PC-9 (cell line): ENCODE results near the gene TNIK. TPM values are rescaled to one million over a fixed set of nuclear protein-coding genes. Genes with fewer than 3 reads are reported as not detected.

ENCODE experiments used
- BruUV-seq: library from RNA; stranded (reverse); fragments of 400-500 nt; replicated peaks from 2 replicates; lab custom pipeline; 2021; lab: Mats Ljungman, UMichigan
- CTCF ChIA-PET: fragments of 300-600 bp; sonication (Branson Sonifier 250); formaldehyde crosslinking; loops from one replicate; lab custom pipeline; 2022; ENCODE audit warnings: antibody characterized with exemption; lab: Charles Lee
- POLR2A ChIA-PET: fragments of 300-600 bp; sonication (Branson Sonifier 250); formaldehyde crosslinking; loops from one replicate; lab custom pipeline; 2022; ENCODE audit warnings: antibody characterized with exemption; ENCODE audit not compliant: unreplicated experiment; lab: Charles Lee
- DNase-seq, 2 experiments: peaks; one replicate each; pipeline versions ENCODE4 v3.0.0 to v3.0.0-alpha.2; 2015 to 2022; ENCODE audit warnings: mixed read lengths in 1 of 2
- H2AFZ ChIP-seq: fragments of 200-600 bp; sonication (generic); 2 replicates; pipeline ENCODE4 v1.8.1; 2017; ENCODE audit warnings: antibody characterized with exemption
- H3F3A ChIP-seq: fragments of 200-600 bp; sonication (generic); 2 replicates; pipeline ENCODE4 v1.8.1; 2017; ENCODE audit warnings: antibody characterized with exemption, mild to moderate bottlenecking, low read depth; ENCODE audit not compliant: insufficient read depth
- H3K27ac ChIP-seq: fragments of 200-600 bp; sonication (generic); 2 replicates; pipeline ENCODE4 v1.6.1; 2016; ENCODE audit warnings: mixed run types
- H3K27me3 ChIP-seq: fragments of 200-600 bp; sonication (generic); 2 replicates; pipeline ENCODE4 v1.6.1; 2016; ENCODE audit warnings: low read depth, mixed run types; ENCODE audit not compliant: insufficient read depth
- H3K36me3 ChIP-seq: fragments of 200-600 bp; sonication (generic); 2 replicates; pipeline ENCODE4 v1.6.1; 2016; ENCODE audit warnings: low read depth, mixed run types
- H3K4me1 ChIP-seq: fragments of 200-600 bp; sonication (generic); replicated peaks from 2 replicates; pipeline ENCODE4 v1.6.1; 2016; ENCODE audit warnings: mixed run types; ENCODE audit not compliant: insufficient read depth
- H3K4me2 ChIP-seq: fragments of 200-600 bp; sonication (generic); 2 replicates; pipeline ENCODE4 v1.6.1; 2017; ENCODE audit warnings: mixed run types
- H3K4me3 ChIP-seq: fragments of 200-600 bp; sonication (generic); 2 replicates; pipeline ENCODE4 v1.6.1; 2016; ENCODE audit warnings: mixed run types
- H3K79me2 ChIP-seq: fragments of 200-600 bp; sonication (generic); 2 replicates; pipeline ENCODE4 v1.6.1; 2017; ENCODE audit warnings: low read depth, mixed run types
- H3K9me2 ChIP-seq: fragments of 200-600 bp; sonication (generic); 2 replicates; pipeline ENCODE4 v1.8.1; 2017; ENCODE audit warnings: mild to moderate bottlenecking; ENCODE audit not compliant: insufficient read depth
- H3K9me3 ChIP-seq: fragments of 200-600 bp; sonication (generic); 2 replicates; pipeline ENCODE4 v1.8.1; 2016; ENCODE audit warnings: low read depth; ENCODE audit not compliant: insufficient read depth
- H4K20me1 ChIP-seq: fragments of 200-600 bp; sonication (generic); 2 replicates; pipeline ENCODE4 v1.8.1; 2017; ENCODE audit not compliant: insufficient read depth
- EZH2 ChIP-seq: fragments of 200-600 bp; sonication (generic); IDR thresholded peaks from 2 replicates; pipeline ENCODE4 v1.8.0; 2017; ENCODE audit warnings: antibody characterized with exemption, low read depth
- intact Hi-C: fragments of 100-400 bp; cut with micrococcal nuclease; formaldehyde crosslinking; loops from one replicate; pipeline ENCODE4 v1.10.0; 2022; ENCODE audit not compliant: unreplicated experiment
- total RNA-seq: library from RNA; stranded (reverse); gene quantifications from 2 replicates; pipeline ENCODE4 v1.2.3, GENCODE V29; 2021
- TF ChIP-seq, protein P1 (sequence below): fragments of 200-600 bp; sonication (generic); conservative IDR thresholded peaks from 2 replicates; pipeline ENCODE4 v1.6.1; 2017; ENCODE audit warnings: mixed run types, antibody characterized with exemption, mild to moderate bottlenecking, moderate library complexity

Gene TNIK
- total RNA-seq, 1 experiment from 2014 or later: 30.7 TPM

DNA sequence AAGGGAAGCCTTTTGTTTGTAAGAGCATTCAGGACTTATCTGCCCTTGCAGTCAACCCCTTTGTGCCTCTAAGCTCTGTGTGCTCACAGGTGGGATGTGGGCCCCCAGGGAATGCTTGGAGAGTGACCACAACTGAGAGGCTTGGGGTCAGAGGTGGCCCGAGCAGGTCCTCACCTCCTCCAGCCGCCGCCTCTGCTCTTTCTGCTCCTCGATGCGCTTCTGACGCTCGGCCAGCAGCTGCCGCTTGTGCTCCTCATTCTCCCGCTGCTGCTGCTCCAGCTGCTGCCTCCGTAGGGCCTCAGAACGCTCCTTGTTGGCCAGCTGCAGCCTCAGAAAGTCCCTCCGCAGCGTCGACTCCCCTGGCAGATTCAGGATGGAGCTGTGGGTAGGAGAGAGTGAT, 302.9 kb downstream of the TNIK start:
- CTCF ChIA-PET: interaction anchor here (0.6 to 2.4 kb wide), 4 partner anchors 101 to 653 kb away, joined by 3 to 8 read pairs (median 3); partner anchors contain the start of gene PLD1
- TF ChIP-seq, protein P1, sequence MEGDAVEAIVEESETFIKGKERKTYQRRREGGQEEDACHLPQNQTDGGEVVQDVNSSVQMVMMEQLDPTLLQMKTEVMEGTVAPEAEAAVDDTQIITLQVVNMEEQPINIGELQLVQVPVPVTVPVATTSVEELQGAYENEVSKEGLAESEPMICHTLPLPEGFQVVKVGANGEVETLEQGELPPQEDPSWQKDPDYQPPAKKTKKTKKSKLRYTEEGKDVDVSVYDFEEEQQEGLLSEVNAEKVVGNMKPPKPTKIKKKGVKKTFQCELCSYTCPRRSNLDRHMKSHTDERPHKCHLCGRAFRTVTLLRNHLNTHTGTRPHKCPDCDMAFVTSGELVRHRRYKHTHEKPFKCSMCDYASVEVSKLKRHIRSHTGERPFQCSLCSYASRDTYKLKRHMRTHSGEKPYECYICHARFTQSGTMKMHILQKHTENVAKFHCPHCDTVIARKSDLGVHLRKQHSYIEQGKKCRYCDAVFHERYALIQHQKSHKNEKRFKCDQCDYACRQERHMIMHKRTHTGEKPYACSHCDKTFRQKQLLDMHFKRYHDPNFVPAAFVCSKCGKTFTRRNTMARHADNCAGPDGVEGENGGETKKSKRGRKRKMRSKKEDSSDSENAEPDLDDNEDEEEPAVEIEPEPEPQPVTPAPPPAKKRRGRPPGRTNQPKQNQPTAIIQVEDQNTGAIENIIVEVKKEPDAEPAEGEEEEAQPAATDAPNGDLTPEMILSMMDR: peak; percentile 43; the same call in 1 of the 2 replicates
- no peak for TF ChIP-seq EZH2

DNA sequence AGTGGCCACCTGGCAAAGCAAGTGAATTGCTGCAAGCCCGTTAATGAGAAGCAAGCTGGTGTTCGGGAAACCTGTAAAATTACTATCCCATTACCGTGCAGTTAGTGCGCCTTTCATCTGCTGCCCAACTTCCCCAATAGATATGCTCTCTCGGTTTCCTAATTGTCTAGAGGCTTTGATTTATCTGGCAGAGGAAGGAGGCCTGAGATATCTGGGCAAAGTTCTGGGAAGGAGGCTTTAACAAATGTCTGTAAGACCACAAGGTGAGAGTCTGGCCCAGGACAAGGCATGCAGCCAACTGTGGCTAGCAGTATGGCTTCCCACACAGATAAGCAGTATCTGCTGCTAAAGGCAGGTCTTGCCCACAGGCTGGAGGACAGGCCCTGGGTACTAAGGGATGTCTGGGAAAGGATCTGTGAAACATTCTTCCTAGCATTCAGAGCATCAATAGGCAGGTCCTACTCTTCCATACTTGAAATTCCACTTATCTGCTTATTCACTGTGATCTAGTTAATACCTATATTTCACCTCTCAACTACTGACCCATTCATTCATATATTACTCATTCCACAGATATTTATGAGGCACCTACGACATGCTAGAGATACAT, 303.7 kb downstream of the TNIK start:
- Histone ChIP-seq H3F3A (peaks cover 52% of the 10 kb centered on the region), H3K27me3 (no peaks in the 10 kb centered on the region), H3K4me3 (peak overlapping the region; percentile 17; the same call in 1 of the 2 replicates), H3K79me2 (no peaks in the 10 kb centered on the region), H2AFZ (peak overlapping the region; percentile 72; the same call in 1 of the 2 replicates), H3K4me2 (peak overlapping the region; percentile 74), H3K27ac (peak overlapping the region; percentile 93), H3K36me3 (peaks cover 25% of the 10 kb centered on the region), H4K20me1 (no peaks in the 10 kb centered on the region), H3K9me3 (peaks cover 6% of the 10 kb centered on the region; the same call in 1 of the 2 replicates), H3K4me1 (peaks cover 53% of the 10 kb centered on the region), H3K9me2 (no peaks in the 10 kb centered on the region)
- ChIA-PET CTCF (interaction anchor here (0.6 to 2.4 kb wide), 3 partner anchors 195 to 654 kb away, joined by 3 to 8 read pairs (median 3); partner anchors contain the start of gene PLD1), POLR2A (interaction anchor here (0.6 to 0.8 kb wide), 5 partner anchors 101 to 836 kb away, joined by 3 to 14 read pairs (median 5); partner anchors contain the start of gene RPL22L1)
- BruUV-seq: TSS peak; percentile 88
- TF ChIP-seq, protein P1: no peak
- no peak for TF ChIP-seq EZH2
- intact Hi-C loops: loop anchor here (1.0 to 5.0 kb wide), 9 partner anchors 36 to 676 kb away; partner anchors contain the start of gene TNIK
- DNase-seq: peak; percentile 84 to 100

More for the DNA sequence above, 302.9 kb downstream of the TNIK start:
- Histone ChIP-seq H3K9me3 (peaks cover 6% of the 10 kb centered on the region; the same call in 1 of the 2 replicates), H3K79me2 (no peaks in the 10 kb centered on the region), H3K9me2 (no peaks in the 10 kb centered on the region), H3K4me3 (peak overlapping the region; percentile 17; the same call in 1 of the 2 replicates), H2AFZ (peak overlapping the region; percentile 72), H4K20me1 (no peaks in the 10 kb centered on the region), H3F3A (peaks cover 52% of the 10 kb centered on the region), H3K4me2 (peak overlapping the region; percentile 74), H3K27me3 (no peaks in the 10 kb centered on the region), H3K4me1 (peaks cover 53% of the 10 kb centered on the region), H3K36me3 (peaks cover 25% of the 10 kb centered on the region), H3K27ac (peak overlapping the region; percentile 93)
- peak in 1 of 2 experiments; percentile 77 for DNase-seq
- TSS peak; percentile 96 for BruUV-seq
- intact Hi-C loops: loop anchor here (1.0 to 5.0 kb wide), 7 partner anchors 48 to 675 kb away; partner anchors contain the start of gene TNIK
- POLR2A ChIA-PET: interaction anchor here (0.6 to 0.8 kb wide), 2 partner anchors 102 to 652 kb away, joined by 5 to 14 read pairs; no protein-coding TSS in a partner anchor

DNA sequence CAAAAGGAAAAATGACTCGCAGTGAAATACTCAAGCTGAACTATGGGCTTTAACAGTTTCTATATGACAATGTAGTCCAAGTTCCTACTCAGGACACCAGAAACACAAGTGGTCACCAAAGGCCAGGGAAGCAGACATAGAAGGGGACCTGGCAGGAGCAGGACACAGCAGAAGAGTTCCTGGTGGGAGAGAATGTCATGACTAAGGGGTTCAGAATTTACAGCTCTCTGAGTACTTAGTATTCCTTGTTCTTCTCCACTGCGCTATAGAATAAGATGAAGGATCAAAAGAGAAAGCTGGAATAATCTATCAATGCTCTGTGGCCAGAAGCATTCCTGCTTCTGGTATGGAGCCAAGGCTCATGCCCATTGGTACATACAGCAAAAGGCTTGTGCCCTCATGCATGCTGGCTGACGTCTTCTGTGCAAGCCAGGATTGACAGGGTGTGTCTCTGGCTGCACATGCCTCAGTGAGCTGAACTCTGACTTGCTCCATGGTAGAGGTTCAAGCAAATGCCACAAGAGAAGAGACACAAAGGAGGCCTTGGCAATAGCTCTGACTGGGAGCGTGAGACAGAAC, 305.0 kb downstream of the TNIK start:
- TF ChIP-seq, protein P1: no peak
- TF ChIP-seq EZH2: no peak
- H2AFZ ChIP-seq: no peak overlapping the region
- H3K4me2 ChIP-seq: peak overlapping the region; percentile 74
- no peaks in the 10 kb centered on the region for H3K9me3 ChIP-seq
- no TSS peak for BruUV-seq
- intact Hi-C loops: loop anchor here (5.0 kb wide), 2 partner anchors 193 to 677 kb away; no protein-coding TSS in a partner anchor
- H3K4me3 ChIP-seq: no peak overlapping the region
- CTCF ChIA-PET: no interaction called here
- H3K4me1 ChIP-seq: peaks cover 53% of the 10 kb centered on the region
- no peaks in the 10 kb centered on the region for H4K20me1 ChIP-seq
- H3K27ac ChIP-seq: peak overlapping the region; percentile 93
- peak in 1 of 2 experiments; percentile 11 for DNase-seq
- H3K9me2 ChIP-seq: no peaks in the 10 kb centered on the region
- peaks cover 17% of the 10 kb centered on the region for H3K36me3 ChIP-seq
- no peaks in the 10 kb centered on the region for H3K79me2 ChIP-seq
- H3F3A ChIP-seq: peaks cover 52% of the 10 kb centered on the region
- POLR2A ChIA-PET: interaction anchor here (0.6 to 0.7 kb wide), 2 partner anchors 297 to 933 kb away, joined by 3 read pairs; no protein-coding TSS in a partner anchor
- H3K27me3 ChIP-seq: no peaks in the 10 kb centered on the region
